SK-N-SH (cell line): ENCODE measurements around the gene FAM107B.

ENCODE experiments used
- CTCF ChIP-seq: fragments of 200-600 bp; sonication (generic); IDR thresholded peaks from 2 replicates; pipeline ENCODE4 v1.6.1; 2017; ENCODE audit warnings: antibody characterized with exemption, mild to moderate bottlenecking, moderate library complexity
- EZH2phosphoT487 ChIP-seq: fragments of 200-600 bp; sonication (generic); IDR thresholded peaks from 2 replicates; pipeline ENCODE4 v1.6.1; 2017; ENCODE audit warnings: low read depth, mixed run types, mild to moderate bottlenecking, antibody characterized with exemption, moderate library complexity, borderline replicate concordance
- TAF1 ChIP-seq: IDR thresholded peaks from 2 replicates; pipeline ENCODE4 v1.6.1; 2012; ENCODE audit warnings: low read depth, mild to moderate bottlenecking, low read length, moderate library complexity, borderline replicate concordance
- YY1 ChIP-seq: IDR thresholded peaks from 2 replicates; pipeline ENCODE4 v1.4.0; 2012; ENCODE audit warnings: low read depth, mild to moderate bottlenecking

DNA sequence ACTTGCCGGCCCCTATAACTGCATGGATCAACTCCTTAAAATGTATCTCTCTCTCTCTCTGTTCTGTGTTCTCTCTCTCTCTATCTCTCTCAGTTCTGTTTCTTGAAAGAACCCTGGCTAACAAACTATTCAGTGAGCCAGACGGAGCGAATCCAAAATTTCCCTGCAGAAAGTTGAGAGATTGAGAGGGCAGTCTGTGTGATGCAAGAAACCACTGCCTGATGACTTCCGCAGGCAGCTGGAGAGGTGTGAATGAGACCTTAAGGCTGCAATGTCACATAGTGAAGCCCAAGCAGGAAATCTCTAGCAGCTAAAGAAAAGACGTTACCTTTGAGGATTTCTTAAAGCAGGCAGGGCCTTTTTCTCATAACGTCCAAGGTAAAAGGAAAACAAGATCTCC, 17.3 kb downstream of the FAM107B start:
- TF ChIP-seq EZH2phosphoT487 (no peak), TAF1 (no peak), CTCF (no peak), YY1 (no peak)
